Neural cell (in vitro differentiated cells): ENCODE results near the gene PSMA6.

ENCODE experiments used
- CTCF ChIP-seq: fragments of 450-650 bp; IDR thresholded peaks from 2 replicates; pipeline ENCODE4 v1.5.1; 2014; ENCODE audit warnings: antibody characterized with exemption, mild to moderate bottlenecking, moderate library complexity; ENCODE audit not compliant: poor library complexity, severe bottlenecking
- EP300 ChIP-seq: fragments of 450-650 bp; conservative IDR thresholded peaks from 2 replicates; pipeline ENCODE4 v1.6.1; 2014; ENCODE audit warnings: antibody characterized with exemption, mild to moderate bottlenecking, moderate library complexity; ENCODE audit not compliant: poor library complexity, severe bottlenecking
- EZH2 ChIP-seq: fragments of 200-600, 300-800 bp; shearing (Covaris generic), sonication (generic); IDR thresholded peaks from 2 replicates; pipeline ENCODE4 v1.6.1; 2014; ENCODE audit warnings: antibody characterized with exemption, low read length, borderline replicate concordance, mild to moderate bottlenecking; ENCODE audit not compliant: insufficient read depth, poor library complexity, severe bottlenecking
- MXI1 ChIP-seq: fragments of 450-650 bp; conservative IDR thresholded peaks from 2 replicates; pipeline ENCODE4 v1.6.1; 2014; ENCODE audit warnings: antibody characterized with exemption, mild to moderate bottlenecking; ENCODE audit not compliant: poor library complexity, severe bottlenecking
- POLR2AphosphoS5 ChIP-seq: IDR thresholded peaks from 2 replicates; pipeline ENCODE4 v1.6.1; 2012
- RAD21 ChIP-seq: fragments of 450-650 bp; conservative IDR thresholded peaks from 2 replicates; pipeline ENCODE4 v1.6.1; 2014; ENCODE audit warnings: antibody characterized with exemption, mild to moderate bottlenecking, moderate library complexity
- SMC3 ChIP-seq: fragments of 450-650 bp; conservative IDR thresholded peaks from 2 replicates; pipeline ENCODE4 v1.6.1; 2014; ENCODE audit warnings: antibody characterized with exemption, mild to moderate bottlenecking, moderate library complexity; ENCODE audit not compliant: poor library complexity
- TAF1 ChIP-seq: IDR thresholded peaks from 2 replicates; pipeline ENCODE4 v1.6.1; 2012; ENCODE audit warnings: low read depth

- TF ChIP-seq CTCF (no peak), POLR2AphosphoS5 (no peak), EP300 (no peak), MXI1 (no peak), RAD21 (no peak), EZH2 (no peak), SMC3 (no peak), TAF1 (no peak)
These were observed 6.2 kb downstream of the PSMA6 start for GRCh38 chr14:35298351-35298750.
